Hepatocyte (in vitro differentiated cells): ENCODE measurements around the gene SLC4A5. TPM values are rescaled to one million over a fixed set of nuclear protein-coding genes. Genes with fewer than 3 reads are reported as not detected.
"Not testable (repeated sequence)": the region's sequence is repeated elsewhere in the genome, so short reads cannot be mapped to it uniquely, and the experiment has no call there.

Experiments used
- DNase-seq: peaks from one replicate; pipeline ENCODE4 v3.0.0-alpha.2; 2016; ENCODE audit warnings: low spot score
- H2AFZ ChIP-seq: fragments of 200-600 bp; sonication (generic); 2 replicates; pipeline ENCODE4 v1.6.0; 2016; ENCODE audit warnings: antibody characterized with exemption, mild to moderate bottlenecking
- H3K27ac ChIP-seq: fragments of 200-600 bp; sonication (generic); 2 replicates; pipeline ENCODE4 v1.5.1; 2016; ENCODE audit warnings: mild to moderate bottlenecking
- H3K27me3 ChIP-seq: fragments of 200-600 bp; sonication (generic); 2 replicates; pipeline ENCODE4 v1.6.1; 2016
- H3K36me3 ChIP-seq: fragments of 200-600 bp; sonication (generic); replicated peaks from 2 replicates; pipeline ENCODE4 v1.5.1; 2016; ENCODE audit warnings: low read depth; ENCODE audit not compliant: insufficient read depth
- H3K4me1 ChIP-seq: fragments of 200-600 bp; sonication (generic); 2 replicates; pipeline ENCODE4 v1.5.1; 2016; ENCODE audit warnings: mild to moderate bottlenecking, moderate library complexity; ENCODE audit not compliant: insufficient read depth
- H3K4me2 ChIP-seq: fragments of 200-600 bp; sonication (generic); 2 replicates; pipeline ENCODE4 v1.6.0; 2016
- H3K4me3 ChIP-seq: fragments of 200-600 bp; sonication (generic); 2 replicates; pipeline ENCODE4 v1.5.1; 2016; ENCODE audit warnings: mild to moderate bottlenecking
- H3K79me2 ChIP-seq: fragments of 200-600 bp; sonication (generic); 2 replicates; pipeline ENCODE4 v1.6.0; 2017; ENCODE audit warnings: mild to moderate bottlenecking
- H3K9me2 ChIP-seq: fragments of 200-600 bp; sonication (generic); replicated peaks from 2 replicates; pipeline ENCODE4 v1.6.0; 2017; ENCODE audit warnings: mild to moderate bottlenecking; ENCODE audit not compliant: insufficient read depth
- H3K9me3 ChIP-seq: fragments of 200-600 bp; sonication (generic); 2 replicates; pipeline ENCODE4 v1.5.1; 2016; ENCODE audit warnings: low read depth, mild to moderate bottlenecking
- H4K20me1 ChIP-seq: fragments of 200-600 bp; sonication (generic); 2 replicates; pipeline ENCODE4 v1.6.0; 2016; ENCODE audit warnings: mild to moderate bottlenecking; ENCODE audit not compliant: insufficient read depth, poor library complexity, severe bottlenecking
- CTCF ChIP-seq: fragments of 200-600 bp; sonication (generic); IDR thresholded peaks from 2 replicates; pipeline ENCODE4 v1.5.1; 2016; ENCODE audit warnings: antibody characterized with exemption, mild to moderate bottlenecking; ENCODE audit not compliant: poor library complexity
- EZH2 ChIP-seq: fragments of 200-600 bp; sonication (generic); IDR thresholded peaks from 2 replicates; pipeline ENCODE4 v1.6.1; 2016; ENCODE audit warnings: antibody characterized with exemption, mild to moderate bottlenecking, borderline replicate concordance
- EZH2phosphoT487 ChIP-seq: fragments of 200-600 bp; sonication (generic); IDR thresholded peaks from one replicate; pipeline ENCODE4 v1.6.1; 2018; ENCODE audit warnings: antibody characterized with exemption, mild to moderate bottlenecking, low read depth, moderate library complexity; ENCODE audit not compliant: unreplicated experiment, severe bottlenecking
- WGBS: methylation state at CpG from one replicate; pipeline ENCODE4 v1.1.6; 2016; ENCODE audit warnings: low lambda C conversion rate; ENCODE audit errors: missing lambda C conversion rate; 5-methylcytosine and 5-hydroxymethylcytosine counted together
- polyA plus RNA-seq: library from polyadenylated mRNA; unstranded; fragments of >200 nt; fragmentation: Nextera tagmentation; extraction: Ambion mirVana; gene quantifications from 2 replicates; pipeline ENCODE4 v1.2.1, GENCODE V29; 2016
- total RNA-seq: library from RNA; depleted of rRNA; stranded (reverse); fragments of >200 nt; gene quantifications from 2 replicates; pipeline ENCODE4 v1.2.3, GENCODE V29; 2014

Gene SLC4A5
- total and polyA plus RNA-seq, 2 experiments from 2014 or later, result 0.28 to 1.5 TPM

GRCh38 chr2:74235041-74235440 is 108.2 kb downstream of the SLC4A5 start:
- TF ChIP-seq EZH2, result no peak
- no peak for TF ChIP-seq CTCF
- no peak for TF ChIP-seq EZH2phosphoT487
- Histone ChIP-seq H3K4me1 (no peaks in the 10 kb centered on the region), H3K36me3 (no peaks in the 10 kb centered on the region), H3K9me2 (no peaks in the 10 kb centered on the region), H3K27me3 (no peaks in the 10 kb centered on the region), H3K79me2 (no peaks in the 10 kb centered on the region), H3K4me2 (no peak overlapping the region), H4K20me1 (no peaks in the 10 kb centered on the region), H2AFZ (no peak overlapping the region), H3K4me3 (no peak overlapping the region), H3K9me3 (no peaks in the 10 kb centered on the region), H3K27ac (no peak overlapping the region)
- DNase-seq, result no peak
- WGBS, result 92% methylated on average over 5 of the region's 5 CpGs

- Histone ChIP-seq H3K4me3 (no peak overlapping the region), H3K4me1 (no peaks in the 10 kb centered on the region), H3K9me2 (no peaks in the 10 kb centered on the region), H2AFZ (no peak overlapping the region), H3K4me2 (no peak overlapping the region), H3K27ac (no peak overlapping the region), H4K20me1 (no peaks in the 10 kb centered on the region), H3K27me3 (no peaks in the 10 kb centered on the region), H3K9me3 (no peaks in the 10 kb centered on the region), H3K79me2 (no peaks in the 10 kb centered on the region), H3K36me3 (no peaks in the 10 kb centered on the region)
- no peak for TF ChIP-seq CTCF
- TF ChIP-seq EZH2phosphoT487, result no peak
- TF ChIP-seq EZH2, result no peak
- DNase-seq, result no peak
Measured at GRCh38 chr2:74233648-74234047, 109.6 kb downstream of the SLC4A5 start.

DNA sequence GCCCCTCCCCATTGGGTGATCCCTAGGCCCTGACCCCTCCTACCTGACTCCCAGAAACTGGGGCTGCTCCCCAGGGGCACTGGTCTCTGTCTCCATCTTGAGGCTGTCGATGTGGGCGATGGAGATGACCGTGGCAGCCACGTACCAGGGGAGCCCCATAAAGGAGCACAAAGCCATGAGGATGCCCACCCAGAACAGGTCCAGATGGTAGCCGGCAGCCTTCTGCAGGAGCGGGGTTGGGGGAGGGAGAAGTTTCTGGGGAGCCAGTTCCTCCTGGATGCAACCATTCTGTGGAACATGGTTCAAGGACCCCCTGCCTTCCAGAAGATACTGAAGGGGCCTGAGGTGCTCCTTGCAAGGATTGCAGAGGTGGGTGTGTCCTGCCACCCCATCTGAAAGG is 110.8 kb downstream of the SLC4A5 start:
- H3K27me3 ChIP-seq, result no peaks in the 10 kb centered on the region
- H3K79me2 ChIP-seq, result no peaks in the 10 kb centered on the region
- no peak overlapping the region for H2AFZ ChIP-seq
- no peak for DNase-seq
- TF ChIP-seq EZH2phosphoT487, result no peak
- no peak for TF ChIP-seq EZH2
- TF ChIP-seq CTCF, result no peak
- H4K20me1 ChIP-seq, result no peaks in the 10 kb centered on the region
- no peak overlapping the region for H3K4me3 ChIP-seq
- H3K4me1 ChIP-seq, result no peaks in the 10 kb centered on the region
- H3K9me3 ChIP-seq, result no peaks in the 10 kb centered on the region
- H3K9me2 ChIP-seq, result no peaks in the 10 kb centered on the region
- no peak overlapping the region for H3K4me2 ChIP-seq
- 94% methylated on average over 6 of the region's 6 CpGs for WGBS
- H3K36me3 ChIP-seq, result no peaks in the 10 kb centered on the region
- no peak overlapping the region for H3K27ac ChIP-seq

DNA sequence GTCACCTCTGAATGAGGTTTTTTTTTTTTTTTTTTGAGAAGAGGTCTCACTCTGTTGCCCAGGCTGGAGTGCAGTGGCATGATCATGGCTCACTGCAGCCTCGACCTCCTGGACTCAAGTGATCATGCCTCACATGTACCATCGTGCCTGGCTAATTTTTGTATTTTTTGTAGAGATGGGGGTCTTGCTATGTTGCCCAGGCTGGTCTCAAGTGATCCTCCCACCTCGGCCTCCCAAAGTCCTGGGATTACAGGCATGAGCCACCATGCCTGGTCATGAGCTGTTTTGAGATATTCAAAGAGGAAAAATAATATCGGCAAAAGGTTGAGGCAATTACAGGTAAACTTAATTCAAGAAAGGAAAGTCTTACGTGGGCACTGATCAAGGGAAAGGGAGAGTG is 113.4 kb downstream of the SLC4A5 start:
- H3K9me3 ChIP-seq, H2AFZ ChIP-seq, H3K36me3 ChIP-seq, H3K4me2 ChIP-seq, H3K9me2 ChIP-seq, H3K79me2 ChIP-seq, H3K27ac ChIP-seq, H3K4me1 ChIP-seq, H3K4me3 ChIP-seq, H3K27me3 ChIP-seq, DNase-seq, H4K20me1 ChIP-seq: not testable (repeated sequence)
- WGBS, result 92% methylated on average over 5 of the region's 5 CpGs
